K562 (cell line): ENCODE results near the gene ACSF2. TPM values are rescaled to one million over a fixed set of nuclear protein-coding genes. Genes with fewer than 3 reads are reported as not detected.

Experiments
- ATAC-seq: fragments of 200-7000 bp; cut with Tn5 transposase; 3 replicates; pipeline ENCODE4 v1.9.1; 2020; ENCODE audit warnings: moderate library complexity
- BruUV-seq: library from RNA; stranded (reverse); fragments of 400-500 nt; replicated peaks from 2 replicates; lab custom pipeline; 2021; lab: Mats Ljungman, UMichigan
- CTCF ChIA-PET: fragments of 300-600 bp; formaldehyde crosslinking; extraction: SDS; loops from one replicate; lab custom pipeline; 2021; ENCODE audit warnings: low intra/inter-chr PET ratio; lab: Yijun Ruan, JAX
- POLR2A ChIA-PET: fragments of 300-600, 350-650 bp; sonication (Branson Sonifier 250); formaldehyde crosslinking; extraction: SDS; loops from one replicate; lab custom pipeline; 2021; ENCODE audit warnings: antibody characterized with exemption, inconsistent platforms; lab: Yijun Ruan, JAX
- DNase-seq, 4 experiments: peaks; one replicate each; pipeline versions ENCODE4 v3.0.0 to v3.0.0-alpha.2; 2011 to 2018; ENCODE audit warnings: low spot score in 3 of 4, mixed read lengths in 3 of 4; ENCODE audit errors: extremely low read depth in 1 of 4
- FAIRE-seq: peaks from 2 replicates; lab custom pipeline; 2011; peaks lifted over from hg19 to GRCh38; lab: Jason Lieb, UNC
- H2AFZ ChIP-seq: 2 replicates; pipeline ENCODE4 v1.6.0; 2011; ENCODE audit warnings: low read depth, low read length, control low read depth, inconsistent platforms
- H3K27ac ChIP-seq: fragments of 200-600 bp; 3 replicates; pipeline ENCODE4 v1.8.0; 2011; ENCODE audit warnings: low read depth, mild to moderate bottlenecking, control low read depth, inconsistent platforms, low read length, moderate library complexity, mixed read lengths; ENCODE audit errors: extremely low read depth
- H3K27me3 ChIP-seq, 2 experiments: fragments of 300-600 bp in 1 of 2; 2 replicates in 1 of 2; 3 replicates in 1 of 2; pipeline versions ENCODE4 v1.6.0 to v1.8.0; 2011; ENCODE audit warnings: inconsistent platforms in 2 of 2, low read length in 2 of 2, mild to moderate bottlenecking in 1 of 2, mixed read lengths in 1 of 2, moderate library complexity in 1 of 2; ENCODE audit not compliant: control insufficient read depth in 2 of 2, insufficient read depth in 2 of 2
- H3K36me3 ChIP-seq: fragments of 300-600 bp; 3 replicates; pipeline ENCODE4 v1.8.0; 2011; ENCODE audit warnings: mild to moderate bottlenecking, low read length, inconsistent platforms; ENCODE audit not compliant: control insufficient read depth, insufficient read depth
- H3K4me1 ChIP-seq, 2 experiments: fragments of 200-600 bp in 1 of 2; replicated peaks in 1 of 2; 2 replicates in 1 of 2; 3 replicates in 1 of 2; pipeline versions ENCODE4 v1.5.1 to v1.8.0; 2011; ENCODE audit warnings: inconsistent platforms in 2 of 2, low read length in 2 of 2, mild to moderate bottlenecking in 1 of 2, mixed read lengths in 1 of 2, moderate library complexity in 1 of 2; ENCODE audit not compliant: control insufficient read depth in 2 of 2, insufficient read depth in 2 of 2
- H3K4me2 ChIP-seq: 2 replicates; pipeline ENCODE4 v1.6.1; 2011; ENCODE audit warnings: low read length, control low read depth, inconsistent platforms, mixed read lengths; ENCODE audit not compliant: insufficient read depth
- H3K4me3 ChIP-seq: fragments of 200-600 bp; sonication (generic), shearing (Covaris generic); 2 replicates; pipeline ENCODE4 v1.5.1; 2016; ENCODE audit warnings: control low read depth, inconsistent platforms
- H3K79me2 ChIP-seq: fragments of 200-600 bp; 3 replicates; pipeline ENCODE4 v1.8.0; 2011; ENCODE audit warnings: low read length, inconsistent platforms; ENCODE audit not compliant: control insufficient read depth, insufficient read depth
- H3K9ac ChIP-seq, 2 experiments: 2 replicates each; pipeline versions ENCODE4 v1.6.0 to v1.6.1; 2011; ENCODE audit warnings: low read depth in 2 of 2, low read length in 2 of 2, control low read depth in 1 of 2, inconsistent platforms in 1 of 2, mild to moderate bottlenecking in 1 of 2, mixed read lengths in 1 of 2; ENCODE audit not compliant: insufficient read depth in 1 of 2
- H3K9me1 ChIP-seq: one replicate; pipeline ENCODE4 v1.6.0; 2011; ENCODE audit warnings: inconsistent platforms, mild to moderate bottlenecking, low read length, moderate library complexity; ENCODE audit not compliant: control insufficient read depth, insufficient read depth
- H3K9me3 ChIP-seq: replicated peaks from 2 replicates; pipeline ENCODE4 v1.5.1; 2011; ENCODE audit warnings: low read depth, low read length, inconsistent platforms; ENCODE audit not compliant: control insufficient read depth, insufficient read depth
- H4K20me1 ChIP-seq: replicated peaks from 2 replicates; pipeline ENCODE4 v1.6.1; 2011; ENCODE audit warnings: low read length, inconsistent platforms, mixed read lengths; ENCODE audit not compliant: control insufficient read depth, insufficient read depth
- CSDE1 ChIP-seq, 2 experiments: fragments of 450-650 bp; IDR thresholded peaks; 2 replicates each; pipeline ENCODE4 v1.6.1; 2016; ENCODE audit warnings: mild to moderate bottlenecking in 1 of 2
- ESRRA ChIP-seq: fragments of 450-650 bp; IDR thresholded peaks from 2 replicates; pipeline ENCODE4 v1.6.1; 2014; ENCODE audit warnings: low read depth, mild to moderate bottlenecking, moderate library complexity, borderline replicate concordance
- GTF2F1 ChIP-seq: IDR thresholded peaks from 2 replicates; pipeline ENCODE4 v1.6.1; 2011; ENCODE audit warnings: low read depth, low read length, improper control_type of control experiment
- IFI16 ChIP-seq: fragments of 250-450 bp; sonication (Bioruptor Pico); IDR thresholded peaks from 2 replicates; pipeline ENCODE4 v2.1.2; 2022; ENCODE audit warnings: mild to moderate bottlenecking, inconsistent platforms
- PATZ1 ChIP-seq: fragments of 250-450 bp; sonication (Bioruptor Pico); IDR thresholded peaks from 2 replicates; pipeline ENCODE4 v1.5.0; 2020; ENCODE audit warnings: mild to moderate bottlenecking, borderline replicate concordance
- POLR2A ChIP-seq: fragments of 450-650 bp; conservative IDR thresholded peaks from 2 replicates; pipeline ENCODE4 v1.6.1; 2016
- SMARCA5 ChIP-seq: fragments of 450-650 bp; IDR thresholded peaks from 2 replicates; pipeline ENCODE4 v1.6.1; 2016
- SMARCB1 ChIP-seq: IDR thresholded peaks from 2 replicates; pipeline ENCODE4 v1.6.1; 2011; ENCODE audit warnings: improper control_type of control experiment, low read depth; ENCODE audit not compliant: insufficient read length
- TARDBP ChIP-seq: fragments of 450-650 bp; IDR thresholded peaks from 2 replicates; pipeline ENCODE4 v1.6.1; 2016
- TEAD1 ChIP-seq, 2 experiments: fragments of 450-650 bp in 1 of 2; sonication (generic) in 1 of 2; formaldehyde crosslinking; IDR thresholded peaks; 2 replicates each; pipeline versions ENCODE4 v1.4.0 to v1.8.0; 2020 to 2022; ENCODE audit warnings: mild to moderate bottlenecking in 2 of 2, missing genetic modification reagents in 1 of 2
- ZBTB26 ChIP-seq: fragments of 450-650 bp; formaldehyde crosslinking; IDR thresholded peaks from 2 replicates; pipeline ENCODE4 v1.4.0; 2022; ENCODE audit warnings: missing genetic modification characterization
- ZNF274 ChIP-seq: IDR thresholded peaks from 2 replicates; pipeline ENCODE4 v1.6.1; 2011; ENCODE audit warnings: low read depth, mild to moderate bottlenecking, low read length, moderate library complexity, borderline replicate concordance
- WGBS: fragments of 100-300 bp; shearing (Covaris generic); methylation state at CpG from one replicate; pipeline ENCODE4 v1.1.6; 2016; ENCODE audit warnings: low coverage, mixed read lengths; ENCODE audit not compliant: insufficient coverage; ENCODE audit errors: missing lambda C conversion rate; 5-methylcytosine and 5-hydroxymethylcytosine counted together
- in situ Hi-C: fragments of 300-500 bp; cut with MboI; formaldehyde crosslinking; loops from 4 replicates; pipeline ENCODE4 v1.15.0; 2018; ENCODE audit warnings: inconsistent platforms, mixed read lengths
- intact Hi-C: fragments of 100-400 bp; cut with micrococcal nuclease; formaldehyde crosslinking; loops from 2 replicates; pipeline ENCODE4 v1.14.2; 2022
- polyA plus RNA-seq, 8 experiments: library from polyadenylated mRNA; depleted of rRNA in 4 of 8; stranded (reverse) in 5 of 8; unstranded in 3 of 8; fragments of >200 nt; fragmentation: Nextera tagmentation in 2 of 8; fragmentation: Illumina TruSeq in 1 of 8; extraction: Ambion mirVana in 2 of 8; extraction: Trizol in 1 of 8; gene quantifications; 2 replicates each; pipeline versions ENCODE4 v1.2.1 to v1.2.3, GENCODE V29; 2011 to 2014; ENCODE audit warnings: inconsistent platforms in 1 of 8, missing spikeins in 1 of 8
- total RNA-seq, 7 experiments: library from RNA; depleted of rRNA in 6 of 7; stranded (reverse); fragments of >200 nt in 6 of 7; fragmentation: Illumina TruSeq in 2 of 7; extraction: Trizol in 2 of 7; gene quantifications; 2 replicates each; pipeline versions ENCODE4 v1.2.1 to v1.2.3, GENCODE V29; 2011 to 2021; ENCODE audit warnings: low replicate concordance in 1 of 7

ACSF2 gene
- total and polyA plus RNA-seq, 9 of the 15 experiments (the other 6 are each of a cell fraction or from before 2014, with no cell fraction given), result 0.89 to 6.1 (median 3.5) TPM

GRCh38 chr17:50520483-50520882 lies 94.5 kb downstream of the ACSF2 start:
- FAIRE-seq (no peak), DNase-seq (no peak), ATAC-seq (no peak)
- Histone ChIP-seq H4K20me1 (no peaks in the 10 kb centered on the region), H3K9me1 (no peaks in the 10 kb centered on the region), H3K27ac (no peak overlapping the region), H2AFZ (no peak overlapping the region), H3K4me3 (no peak overlapping the region), H3K9me3 (no peaks in the 10 kb centered on the region), H3K36me3 (no peaks in the 10 kb centered on the region), H3K4me1 (no peaks in the 10 kb centered on the region), H3K4me2 (no peak overlapping the region), H3K79me2 (no peaks in the 10 kb centered on the region), H3K27me3 (peaks cover 6 to 51% of the 10 kb centered on the region in 2 experiments; a peak in 2 of 5 replicates), H3K9ac (no peak overlapping the region)
- intact Hi-C loops, result no loop called here
- WGBS, result 11% methylated on average over 2 of the region's 2 CpGs
- ChIA-PET POLR2A (interaction anchor here (0.9 kb wide), 1 partner anchor 16 kb away, joined by 3 read pairs; no protein-coding TSS in a partner anchor), CTCF (no interaction called here)
- in situ Hi-C loops, result no loop called here
- BruUV-seq, result no TSS peak
- TF ChIP-seq TEAD1 (CRISPR knock-in tag; IDR thresholded peaks at IDR 0.05) (no peak), ZBTB26 (CRISPR knock-in tag) (no peak), SMARCA5 (no peak), TARDBP (no peak), IFI16 (CRISPR knock-in tag) (no peak), ESRRA (no peak), PATZ1 (CRISPR knock-in tag) (no peak), GTF2F1 (no peak), POLR2A (no peak), ZNF274 (no peak), SMARCB1 (no peak), CSDE1 (IDR thresholded peaks at IDR 0.05) (no peak)
